BLaER1 treated with 17β-estradiol and CSF1 and Interleukin-3, amounts not matched to agents 10 nM and 100 nM (cell line): ENCODE data around the gene LOXL3.

ENCODE experiments used
- H3K27ac ChIP-seq, 11 experiments: shearing (Covaris generic); formaldehyde crosslinking; 2 replicates each; pipeline ENCODE4 v1.8.1; 2022
- H3K27me3 ChIP-seq, 11 experiments: shearing (Covaris generic); formaldehyde crosslinking; 2 replicates each; pipeline ENCODE4 v1.8.1; 2022
- H3K36me3 ChIP-seq, 11 experiments: shearing (Covaris generic); formaldehyde crosslinking; 2 replicates each; pipeline ENCODE4 v1.8.1; 2022
- H3K4me1 ChIP-seq, 10 experiments: shearing (Covaris generic); formaldehyde crosslinking; 2 replicates each; pipeline ENCODE4 v1.8.1; 2022
- H3K4me2 ChIP-seq, 11 experiments: shearing (Covaris generic); formaldehyde crosslinking; 2 replicates each; pipeline ENCODE4 v1.8.1; 2022
- H3K4me3 ChIP-seq, 10 experiments: shearing (Covaris generic); formaldehyde crosslinking; 2 replicates each; pipeline ENCODE4 v1.8.1; 2022
- H3K9ac ChIP-seq, 11 experiments: shearing (Covaris generic); formaldehyde crosslinking; 2 replicates each; pipeline ENCODE4 v1.8.1; 2022
- H3K9me3 ChIP-seq, 11 experiments: shearing (Covaris generic); formaldehyde crosslinking; replicated peaks in 1 of 11; 2 replicates each; pipeline ENCODE4 v1.8.1; 2022
- H4K20me1 ChIP-seq, 11 experiments: shearing (Covaris generic); formaldehyde crosslinking; 2 replicates each; pipeline ENCODE4 v1.8.1; 2022
- Cebpa-rat ChIP-seq, 11 experiments: shearing (Covaris generic); IDR thresholded peaks; 2 replicates each; pipeline ENCODE4 v1.8.1; 2022

LOXL3 gene

GRCh38 chr2:74576211-74576862 lies 22.6 kb upstream of the LOXL3 start:
- no peak for TF ChIP-seq Cebpa-rat (IDR thresholded peaks at IDR 0.05)
- Histone ChIP-seq H3K4me3 (no peak overlapping the region), H3K4me2 (peak overlapping the region; percentile 39 to 90 (median 77)), H3K9ac (peak overlapping the region in 10 of 11 experiments; percentile 51 to 79 (median 76); a peak in 20 of 22 replicates), H3K27ac (peak overlapping the region; percentile 61 to 95 (median 87)), H3K27me3 (no peaks in the 10 kb centered on the region), H4K20me1 (no peaks in the 10 kb centered on the region), H3K4me1 (peaks cover 37 to 85% (median 71%) of the 10 kb centered on the region in 10 experiments), H3K9me3 (peaks cover 0 to 9% (median 0%) of the 10 kb centered on the region in 11 experiments; a peak in 6 of 22 replicates), H3K36me3 (no peaks in the 10 kb centered on the region)

DNA sequence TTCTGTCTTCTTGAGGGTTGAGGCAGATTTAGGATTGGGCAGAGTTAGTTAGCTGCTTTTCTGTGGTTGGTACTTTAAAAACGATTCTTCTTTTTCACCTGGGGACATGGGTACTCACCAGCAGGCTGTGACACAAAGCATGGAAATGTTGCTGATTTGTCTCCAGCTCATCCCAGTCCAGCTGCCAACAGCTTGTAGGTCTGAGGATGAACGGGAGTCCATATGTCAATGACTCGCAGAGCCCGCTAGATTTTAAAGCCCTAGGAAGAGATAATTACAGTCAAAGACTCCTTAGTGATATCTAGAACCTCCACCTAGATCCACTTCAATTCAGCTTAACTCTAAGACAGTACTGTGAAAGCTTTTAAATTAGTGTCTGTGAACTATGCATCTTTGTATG lies 21.6 kb upstream of the LOXL3 start:
- Histone ChIP-seq H3K27me3 (no peaks in the 10 kb centered on the region), H3K36me3 (no peaks in the 10 kb centered on the region), H3K4me3 (no peak overlapping the region), H4K20me1 (no peaks in the 10 kb centered on the region), H3K4me2 (peak overlapping the region in 8 of 11 experiments; percentile 63 to 90 (median 82); a peak in 15 of 22 replicates), H3K9me3 (peaks cover 0 to 9% (median 0%) of the 10 kb centered on the region in 11 experiments; a peak in 6 of 22 replicates), H3K27ac (peak overlapping the region in 9 of 11 experiments; percentile 12 to 95 (median 89); a peak in 17 of 22 replicates), H3K4me1 (peaks cover 44 to 95% (median 78%) of the 10 kb centered on the region in 10 experiments), H3K9ac (peak overlapping the region in 3 of 11 experiments; percentile 75 to 79 (median 79); a peak in 3 of 22 replicates)
- TF ChIP-seq Cebpa-rat (IDR thresholded peaks at IDR 0.05), result no peak

DNA sequence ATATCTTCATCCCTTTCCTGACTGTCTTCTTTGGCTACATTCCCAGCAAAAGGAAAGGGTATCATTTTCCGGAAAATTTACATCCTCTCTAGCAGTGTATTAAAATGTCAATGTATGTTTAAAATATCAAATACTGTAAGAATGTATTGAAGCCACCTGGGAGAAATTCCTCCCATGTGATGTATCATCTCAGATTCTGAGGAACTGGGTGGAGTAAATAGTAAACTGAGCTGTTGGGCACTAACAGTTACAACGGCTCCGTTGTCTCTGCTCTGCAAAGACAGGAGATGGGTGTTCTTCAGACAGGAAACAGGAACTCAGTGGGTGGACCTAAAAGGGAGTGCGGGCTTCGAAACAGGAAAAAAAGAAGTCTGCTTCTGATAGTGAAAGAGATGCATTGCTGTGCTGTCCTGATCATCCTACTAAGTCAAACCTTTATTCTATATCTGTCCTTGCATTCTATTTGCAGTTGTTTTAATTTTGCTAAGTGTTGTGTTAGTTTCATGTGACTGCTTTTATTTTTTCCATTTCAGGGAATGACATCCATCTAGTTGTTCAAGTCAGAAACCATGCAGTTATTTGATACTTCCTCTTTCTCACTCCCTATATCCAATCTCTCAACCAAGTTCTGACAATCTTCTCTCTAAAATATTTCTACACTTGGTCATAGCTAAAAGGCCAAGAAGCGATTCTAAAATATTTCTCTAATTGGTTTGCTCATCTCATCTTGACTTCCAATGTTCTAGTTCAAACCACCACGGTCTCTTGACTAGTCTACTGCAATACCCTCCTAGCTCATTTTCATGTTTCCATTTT lies 20.2 kb upstream of the LOXL3 start:
- H3K27ac ChIP-seq, result peak overlapping the region; percentile 40 to 95 (median 87); a peak in 21 of 22 replicates
- H4K20me1 ChIP-seq, result no peaks in the 10 kb centered on the region
- H3K4me2 ChIP-seq, result peak overlapping the region; percentile 44 to 90 (median 77)
- H3K4me3 ChIP-seq, result peak overlapping the region in 4 of 10 experiments; percentile 8 to 27 (median 22); a peak in 8 of 20 replicates
- H3K4me1 ChIP-seq, result peaks cover 44 to 100% (median 78%) of the 10 kb centered on the region in 10 experiments
- peak overlapping the region in 9 of 11 experiments; percentile 4 to 59 (median 39); a peak in 13 of 22 replicates for H3K9ac ChIP-seq
- no peaks in the 10 kb centered on the region for H3K27me3 ChIP-seq
- H3K36me3 ChIP-seq, result no peaks in the 10 kb centered on the region
- TF ChIP-seq Cebpa-rat (IDR thresholded peaks at IDR 0.05), result no peak
- H3K9me3 ChIP-seq, result peaks cover 0 to 9% (median 0%) of the 10 kb centered on the region in 11 experiments; a peak in 6 of 22 replicates

GRCh38 chr2:74572178-74572925 lies 18.6 kb upstream of the LOXL3 start:
- peak overlapping the region in 8 of 11 experiments; percentile 85 to 95 (median 90); a peak in 13 of 22 replicates for H3K27ac ChIP-seq
- peak overlapping the region in 5 of 11 experiments; percentile 73 to 90 (median 85); a peak in 10 of 22 replicates for H3K4me2 ChIP-seq
- H3K27me3 ChIP-seq, result no peaks in the 10 kb centered on the region
- H4K20me1 ChIP-seq, result no peaks in the 10 kb centered on the region
- peaks cover 0 to 9% (median 0%) of the 10 kb centered on the region in 11 experiments; a peak in 6 of 22 replicates for H3K9me3 ChIP-seq
- peaks cover 37 to 100% (median 72%) of the 10 kb centered on the region in 10 experiments for H3K4me1 ChIP-seq
- no peak overlapping the region for H3K4me3 ChIP-seq
- no peak overlapping the region for H3K9ac ChIP-seq
- no peak for TF ChIP-seq Cebpa-rat (IDR thresholded peaks at IDR 0.05)
- no peaks in the 10 kb centered on the region for H3K36me3 ChIP-seq

DNA sequence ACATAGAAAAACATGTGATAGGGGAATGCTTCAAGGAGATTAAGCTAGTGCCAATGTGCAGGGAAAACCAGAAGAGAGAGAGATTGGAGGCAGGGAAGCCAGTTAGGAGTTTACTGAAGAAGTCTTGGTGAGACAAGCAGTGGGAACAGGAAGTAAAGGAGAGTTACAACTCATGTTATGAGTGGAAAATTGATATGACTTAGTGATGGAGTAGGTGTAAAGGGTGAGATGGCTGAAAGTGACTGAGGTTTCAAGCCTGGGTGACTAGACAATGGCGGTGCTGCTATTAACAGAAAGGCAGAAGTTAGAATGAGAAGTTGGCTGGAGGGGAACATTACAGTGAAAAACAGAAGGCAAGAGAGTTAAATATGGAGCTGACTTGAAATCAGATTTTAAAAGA lies 17.3 kb upstream of the LOXL3 start:
- Histone ChIP-seq H3K27me3 (no peaks in the 10 kb centered on the region), H3K36me3 (no peaks in the 10 kb centered on the region), H3K9ac (0 out of 22 replicates have a peak overlapping the region, but pooled peaks of 1 of the 11 experiments have one; percentile 2), H3K4me3 (no peak overlapping the region), H3K4me1 (peaks cover 27 to 100% (median 67%) of the 10 kb centered on the region in 10 experiments), H3K27ac (peak overlapping the region in 7 of 11 experiments; percentile 13 to 93 (median 89); a peak in 11 of 22 replicates), H4K20me1 (no peaks in the 10 kb centered on the region), H3K4me2 (peak overlapping the region; percentile 14 to 90 (median 45); a peak in 21 of 22 replicates), H3K9me3 (peaks cover 0 to 9% (median 0%) of the 10 kb centered on the region in 11 experiments; a peak in 6 of 22 replicates)
- TF ChIP-seq Cebpa-rat (IDR thresholded peaks at IDR 0.05), result no peak

- Histone ChIP-seq H4K20me1 (no peaks in the 10 kb centered on the region), H3K4me3 (no peak overlapping the region), H3K9ac (no peak overlapping the region), H3K4me1 (peaks cover 25 to 99% (median 56%) of the 10 kb centered on the region in 10 experiments), H3K9me3 (peaks cover 0 to 9% (median 0%) of the 10 kb centered on the region in 11 experiments; a peak in 6 of 22 replicates), H3K36me3 (no peaks in the 10 kb centered on the region), H3K4me2 (peak overlapping the region in 5 of 11 experiments; percentile 73 to 90 (median 85); a peak in 7 of 22 replicates), H3K27ac (no peak overlapping the region), H3K27me3 (no peaks in the 10 kb centered on the region)
- no peak for TF ChIP-seq Cebpa-rat (IDR thresholded peaks at IDR 0.05)
Measured at GRCh38 chr2:74569686-74570085, 15.9 kb upstream of the LOXL3 start.

DNA sequence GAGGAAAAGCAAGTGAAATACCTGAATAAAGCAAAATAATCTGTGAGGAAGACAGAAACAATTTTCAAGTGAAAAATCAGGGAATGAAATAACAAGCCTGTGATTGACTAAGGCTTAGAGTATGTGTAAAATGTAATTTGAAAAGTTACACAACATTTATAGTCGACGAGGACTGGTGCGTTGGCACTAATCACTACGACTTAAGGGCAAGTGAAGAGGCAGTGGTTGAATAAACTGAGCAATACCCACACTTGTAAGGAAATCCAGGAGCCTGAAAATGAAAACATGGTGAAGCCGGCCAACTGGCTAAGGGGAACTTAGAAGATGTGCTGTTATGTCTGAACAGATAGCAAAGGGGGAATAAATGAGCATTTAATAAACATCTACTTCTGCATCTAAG lies 14.1 kb upstream of the LOXL3 start:
- H3K9ac ChIP-seq, result no peak overlapping the region
- H3K9me3 ChIP-seq, result peaks cover 0 to 2% (median 0%) of the 10 kb centered on the region in 11 experiments; a peak in 4 of 22 replicates
- H3K4me2 ChIP-seq, result peak overlapping the region in 5 of 11 experiments; percentile 51 to 90 (median 64); a peak in 8 of 22 replicates
- TF ChIP-seq Cebpa-rat (IDR thresholded peaks at IDR 0.05), result no peak
- H3K27me3 ChIP-seq, result no peaks in the 10 kb centered on the region
- H3K27ac ChIP-seq, result peak overlapping the region in 1 of 11 experiments; percentile 63; a peak in 3 of 22 replicates
- H4K20me1 ChIP-seq, result no peaks in the 10 kb centered on the region
- no peaks in the 10 kb centered on the region for H3K36me3 ChIP-seq
- H3K4me1 ChIP-seq, result peaks cover 8 to 93% (median 40%) of the 10 kb centered on the region in 10 experiments; a peak in 18 of 20 replicates
- H3K4me3 ChIP-seq, result no peak overlapping the region

DNA sequence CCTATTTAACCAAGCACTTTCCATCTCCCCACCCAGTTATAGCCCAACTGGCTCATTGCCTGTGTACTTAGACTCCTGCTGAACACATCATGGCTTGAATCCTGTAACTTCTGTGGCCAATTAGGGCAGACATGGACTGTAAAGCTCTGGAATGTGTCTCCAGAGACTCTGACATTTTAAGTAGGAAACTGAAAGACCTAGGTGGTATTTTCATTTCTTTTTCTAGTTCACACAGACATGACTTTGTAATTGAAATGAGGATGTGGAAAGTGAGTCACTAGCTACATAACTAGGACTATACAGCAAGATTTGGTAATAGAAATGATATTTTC lies 13.0 kb upstream of the LOXL3 start:
- no peak for TF ChIP-seq Cebpa-rat (IDR thresholded peaks at IDR 0.05)
- Histone ChIP-seq H3K4me2 (peak overlapping the region in 7 of 11 experiments; percentile 12 to 90 (median 71); a peak in 11 of 22 replicates), H3K9ac (peak overlapping the region in 3 of 11 experiments; percentile 32 to 49 (median 38); a peak in 3 of 22 replicates), H3K27me3 (no peaks in the 10 kb centered on the region), H4K20me1 (no peaks in the 10 kb centered on the region), H3K9me3 (no peaks in the 10 kb centered on the region), H3K27ac (peak overlapping the region in 5 of 11 experiments; percentile 31 to 79 (median 63); a peak in 9 of 22 replicates), H3K36me3 (no peaks in the 10 kb centered on the region), H3K4me3 (no peak overlapping the region), H3K4me1 (peaks cover 8 to 93% (median 44%) of the 10 kb centered on the region in 10 experiments; a peak in 18 of 20 replicates)
